Measurements from ENCODE around the gene ARID1B.

ARID1B gene

GRCh38 chr6:157164972-157165371, 387.8 kb downstream of the ARID1B start:
- TF ChIP-seq CTCF (IDR thresholded peaks at IDR 0.05; ENCODE audit: poor library complexity, severe bottlenecking), result no peak
- Histone ChIP-seq H3K27ac (ENCODE audit: poor library complexity, severe bottlenecking) (no peak overlapping the region), H3K36me3 (ENCODE audit: low read depth) (peaks cover 14% of the 10 kb centered on the region), H3K4me1 (ENCODE audit: insufficient read depth, poor library complexity, severe bottlenecking) (no peaks in the 10 kb centered on the region), H3K9me3 (ENCODE audit: severe bottlenecking) (no peaks in the 10 kb centered on the region), H3K4me3 (ENCODE audit: severe bottlenecking) (no peak overlapping the region), H3K27me3 (ENCODE audit: insufficient read depth, poor library complexity, severe bottlenecking) (no peaks in the 10 kb centered on the region)
- ATAC-seq (ENCODE audit: low read depth), result no peak
- DNase-seq (ENCODE audit: low spot score), result no peak

GRCh38 chr6:157166784-157167183, 389.6 kb downstream of the ARID1B start:
- peaks cover 21% of the 10 kb centered on the region for H3K36me3 ChIP-seq (ENCODE audit: low read depth)
- ATAC-seq (ENCODE audit: low read depth) (no peak), DNase-seq (ENCODE audit: low spot score) (no peak)

GRCh38 chr6:157167837-157168236, 390.7 kb downstream of the ARID1B start:
- Histone ChIP-seq H3K27ac (ENCODE audit: poor library complexity, severe bottlenecking) (no peak overlapping the region), H3K27me3 (ENCODE audit: insufficient read depth, poor library complexity, severe bottlenecking) (no peaks in the 10 kb centered on the region), H3K36me3 (ENCODE audit: low read depth) (peaks cover 21% of the 10 kb centered on the region), H3K4me3 (ENCODE audit: severe bottlenecking) (no peak overlapping the region), H3K9me3 (ENCODE audit: severe bottlenecking) (no peaks in the 10 kb centered on the region), H3K4me1 (ENCODE audit: insufficient read depth, poor library complexity, severe bottlenecking) (no peaks in the 10 kb centered on the region)
- TF ChIP-seq CTCF (IDR thresholded peaks at IDR 0.05; ENCODE audit: poor library complexity, severe bottlenecking), result no peak
- ATAC-seq (ENCODE audit: low read depth) (no peak), DNase-seq (ENCODE audit: low spot score) (no peak)

More at GRCh38 chr6:157166784-157167183, 389.6 kb downstream of the ARID1B start:
- Histone ChIP-seq H3K27ac (ENCODE audit: poor library complexity, severe bottlenecking) (no peak overlapping the region), H3K4me1 (ENCODE audit: insufficient read depth, poor library complexity, severe bottlenecking) (no peaks in the 10 kb centered on the region), H3K9me3 (ENCODE audit: severe bottlenecking) (no peaks in the 10 kb centered on the region), H3K4me3 (ENCODE audit: severe bottlenecking) (no peak overlapping the region), H3K27me3 (ENCODE audit: insufficient read depth, poor library complexity, severe bottlenecking) (no peaks in the 10 kb centered on the region)
- TF ChIP-seq CTCF (IDR thresholded peaks at IDR 0.05; ENCODE audit: poor library complexity, severe bottlenecking), result no peak

GRCh38 chr6:157168471-157168870, 391.3 kb downstream of the ARID1B start:
- H3K27me3 ChIP-seq (ENCODE audit: insufficient read depth, poor library complexity, severe bottlenecking), result no peaks in the 10 kb centered on the region
- TF ChIP-seq CTCF (IDR thresholded peaks at IDR 0.05; ENCODE audit: poor library complexity, severe bottlenecking), result no peak
- no peaks in the 10 kb centered on the region for H3K9me3 ChIP-seq (ENCODE audit: severe bottlenecking)
- no peaks in the 10 kb centered on the region for H3K4me1 ChIP-seq (ENCODE audit: insufficient read depth, poor library complexity, severe bottlenecking)
- peaks cover 21% of the 10 kb centered on the region for H3K36me3 ChIP-seq (ENCODE audit: low read depth)
- no peak overlapping the region for H3K4me3 ChIP-seq (ENCODE audit: severe bottlenecking)
- no peak overlapping the region for H3K27ac ChIP-seq (ENCODE audit: poor library complexity, severe bottlenecking)
- no peak for ATAC-seq (ENCODE audit: low read depth)
- DNase-seq (ENCODE audit: low spot score), result no peak

- no peak for TF ChIP-seq CTCF (IDR thresholded peaks at IDR 0.05; ENCODE audit: poor library complexity, severe bottlenecking)
- no peaks in the 10 kb centered on the region for H3K4me1 ChIP-seq (ENCODE audit: insufficient read depth, poor library complexity, severe bottlenecking)
- H3K27me3 ChIP-seq (ENCODE audit: insufficient read depth, poor library complexity, severe bottlenecking), result no peaks in the 10 kb centered on the region
- H3K27ac ChIP-seq (ENCODE audit: poor library complexity, severe bottlenecking), result no peak overlapping the region
- H3K4me3 ChIP-seq (ENCODE audit: severe bottlenecking), result no peak overlapping the region
- H3K36me3 ChIP-seq (ENCODE audit: low read depth), result peaks cover 21% of the 10 kb centered on the region
- no peak for DNase-seq (ENCODE audit: low spot score)
- ATAC-seq (ENCODE audit: low read depth), result no peak
- no peaks in the 10 kb centered on the region for H3K9me3 ChIP-seq (ENCODE audit: severe bottlenecking)
Observed at GRCh38 chr6:157169226-157169625, 392.0 kb downstream of the ARID1B start.
